ENCODE data around the gene PCDHGB4. TPM values are rescaled to one million over a fixed set of nuclear protein-coding genes. Genes with fewer than 3 reads are reported as not detected.
A peak's percentile ranks its signal among the peaks of the same experiment; 100 is the strongest.
"Not testable (repeated sequence)": the region's sequence is repeated elsewhere in the genome, so short reads cannot be mapped to it uniquely, and the experiment has no call there.

PCDHGB4 gene
- total RNA-seq, 1 donor from 2014 or later = 5.4 TPM

DNA sequence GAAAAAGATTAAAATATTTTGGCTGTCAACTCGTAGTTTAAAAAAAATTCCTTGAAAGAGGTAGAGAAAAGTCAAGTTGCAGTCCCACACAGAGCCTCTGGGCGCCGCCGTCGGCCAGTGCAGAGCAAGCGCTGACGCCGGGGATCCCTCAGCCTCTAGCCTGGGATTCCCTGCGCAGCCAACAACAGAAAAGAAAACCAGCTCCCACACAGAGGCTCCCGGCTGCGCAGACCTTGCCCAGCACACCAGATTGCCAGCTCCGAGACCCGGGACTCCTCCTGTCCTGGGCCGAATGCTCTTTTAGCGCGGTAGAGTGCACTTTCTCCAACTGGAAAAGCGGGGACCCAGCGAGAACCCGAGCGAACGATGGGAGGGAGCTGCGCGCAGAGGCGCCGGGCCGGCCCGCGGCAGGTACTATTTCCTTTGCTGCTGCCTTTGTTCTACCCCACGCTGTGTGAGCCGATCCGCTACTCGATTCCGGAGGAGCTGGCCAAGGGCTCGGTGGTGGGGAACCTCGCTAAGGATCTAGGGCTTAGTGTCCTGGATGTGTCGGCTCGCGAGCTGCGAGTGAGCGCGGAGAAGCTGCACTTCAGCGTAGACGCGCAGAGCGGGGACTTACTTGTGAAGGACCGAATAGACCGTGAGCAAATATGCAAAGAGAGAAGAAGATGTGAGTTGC lies 30.1 kb downstream of the PCDHGB4 start, which contains the start of gene PCDHGB7:
Gene PCDHGB7 (plus strand): TSS at position 184 of the 679 bp plus-strand sequence. CDS start 183 bp downstream, at position 367.
- intact Hi-C loops (cut with micrococcal nuclease) = loop anchor here (10.0 kb wide), 2 partner anchors 57 to 107 kb away; partner anchors contain the start of gene PCDHGC3
- ATAC-seq (peak; percentile 91), DNase-seq (peak; percentile 89)

GRCh38 chr5:141419074-141419880 lies 31.8 kb downstream of the PCDHGB4 start:
- DNase-seq (no peak), ATAC-seq (no peak)
- intact Hi-C loops (cut with micrococcal nuclease) = loop anchor here (10.0 kb wide), 2 partner anchors 56 to 106 kb away; partner anchors contain the start of gene PCDHGC3

DNA sequence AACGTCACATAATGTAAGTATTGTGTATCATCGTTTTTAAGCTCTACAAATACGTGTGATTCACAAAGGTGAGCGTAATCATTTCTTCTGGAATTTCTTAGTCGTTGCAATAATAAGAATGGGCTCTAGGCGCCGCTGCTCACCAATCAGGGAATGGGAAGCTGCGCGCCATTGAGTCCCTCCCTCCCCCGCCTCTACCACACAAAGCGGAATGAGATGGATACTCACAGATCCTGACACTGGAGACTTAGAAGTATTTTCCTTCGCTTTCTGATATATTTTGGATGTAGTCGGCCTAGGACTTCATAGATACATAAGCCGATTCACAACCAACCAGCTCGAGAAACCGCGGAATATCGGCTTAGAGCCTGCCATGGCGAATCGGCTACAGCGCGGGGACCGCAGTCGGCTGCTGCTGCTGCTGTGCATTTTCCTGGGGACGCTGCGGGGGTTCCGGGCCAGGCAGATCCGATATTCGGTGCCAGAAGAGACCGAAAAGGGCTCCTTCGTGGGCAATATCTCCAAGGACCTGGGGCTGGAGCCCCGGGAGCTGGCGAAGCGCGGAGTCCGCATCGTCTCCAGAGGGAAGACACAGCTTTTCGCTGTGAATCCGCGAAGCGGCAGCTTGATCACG lies 33.5 kb downstream of the PCDHGB4 start, which contains the start of gene PCDHGA11:
Gene PCDHGA11 (plus strand): TSS at position 197 of the 634 bp plus-strand sequence. CDS start 177 bp downstream, at position 374.
- intact Hi-C loops (cut with micrococcal nuclease) = no loop called here
- DNase-seq = no peak

DNA sequence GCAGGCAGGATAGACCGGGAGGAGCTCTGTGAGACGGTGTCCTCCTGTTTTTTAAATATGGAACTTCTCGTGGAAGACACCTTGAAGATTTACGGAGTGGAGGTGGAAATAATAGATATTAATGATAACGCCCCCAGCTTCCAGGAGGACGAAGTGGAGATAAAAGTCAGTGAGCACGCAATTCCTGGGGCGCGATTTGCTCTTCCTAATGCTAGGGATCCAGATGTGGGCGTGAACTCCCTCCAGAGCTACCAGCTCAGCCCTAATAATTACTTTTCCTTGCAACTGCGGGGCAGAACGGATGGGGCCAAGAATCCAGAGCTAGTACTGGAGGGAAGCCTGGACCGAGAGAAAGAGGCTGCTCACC lies 34.0 kb downstream of the PCDHGB4 start:
- DNase-seq = no peak
- no peak for ATAC-seq
- intact Hi-C loops (cut with micrococcal nuclease) = no loop called here

More for the DNA sequence above, 33.5 kb downstream of the PCDHGB4 start, which contains the start of gene PCDHGA11:
- ATAC-seq = peak; percentile 49

DNA sequence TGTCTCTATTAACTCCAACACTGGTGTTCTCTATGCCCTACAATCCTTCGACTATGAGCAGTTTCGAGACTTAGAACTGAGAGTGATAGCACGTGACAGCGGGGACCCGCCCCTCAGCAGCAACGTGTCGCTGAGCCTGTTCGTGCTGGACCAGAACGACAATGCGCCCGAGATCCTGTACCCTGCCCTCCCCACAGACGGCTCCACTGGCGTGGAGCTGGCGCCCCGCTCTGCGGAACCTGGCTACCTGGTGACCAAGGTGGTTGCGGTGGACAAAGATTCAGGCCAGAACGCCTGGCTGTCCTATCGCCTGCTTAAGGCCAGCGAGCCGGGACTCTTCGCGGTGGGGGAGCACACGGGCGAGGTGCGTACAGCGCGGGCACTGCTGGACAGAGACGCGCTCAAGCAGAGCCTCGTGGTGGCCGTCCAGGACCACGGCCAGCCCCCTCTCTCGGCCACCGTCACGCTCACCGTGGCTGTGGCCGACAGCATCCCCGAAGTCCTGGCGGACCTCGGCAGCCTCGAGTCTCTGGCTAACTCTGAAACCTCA lies 35.3 kb downstream of the PCDHGB4 start:
- ATAC-seq (no peak), DNase-seq (no peak)
- intact Hi-C loops (cut with micrococcal nuclease) = no loop called here

DNA sequence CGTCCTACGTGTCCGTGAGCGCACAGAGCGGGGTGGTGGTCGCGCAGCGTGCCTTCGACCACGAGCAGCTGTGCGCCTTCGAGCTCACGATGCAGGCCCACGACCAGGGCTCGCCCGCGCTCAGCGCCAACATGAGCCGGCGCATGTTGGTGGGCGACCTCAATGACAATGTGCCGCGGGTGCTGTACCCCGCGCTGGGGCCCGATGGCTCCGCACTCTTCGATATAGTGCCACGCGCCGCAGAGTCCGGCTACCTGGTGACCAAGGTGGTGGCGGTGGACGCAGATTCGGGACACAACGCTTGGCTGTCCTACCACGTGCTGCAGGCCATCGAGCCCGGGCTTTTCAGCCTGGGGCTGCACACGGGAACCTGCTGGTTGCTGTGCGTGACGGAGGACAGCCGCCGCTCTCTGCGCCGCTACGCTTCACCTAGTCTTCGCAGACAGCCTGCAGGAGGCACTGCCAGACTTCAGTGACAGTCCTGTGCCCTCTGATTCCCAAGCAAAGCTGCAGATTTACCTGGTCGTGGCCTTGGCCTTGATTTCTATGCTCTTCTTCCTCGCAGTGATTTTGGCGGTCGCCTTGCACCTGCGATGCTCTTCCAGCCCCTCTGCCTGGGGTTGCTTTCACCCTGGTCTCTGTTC lies 40.4 kb downstream of the PCDHGB4 start:
- intact Hi-C loops (cut with micrococcal nuclease) = no loop called here
- ATAC-seq (no peak), DNase-seq (no peak)

- DNase-seq = peak; percentile 65
- peak; percentile 93 for ATAC-seq
- intact Hi-C loops (cut with micrococcal nuclease) = no loop called here
These were observed 43.0 kb downstream of the PCDHGB4 start, which contains the start of gene PCDHGA12 for GRCh38 chr5:141430332-141431113. TSS of gene PCDHGA12 (plus strand) at chr5:141430507. CDS start at chr5:141430760, 253 bp downstream.

- DNase-seq (no peak), ATAC-seq (peak; percentile 40)
- intact Hi-C loops (cut with micrococcal nuclease) = no loop called here
These were observed 43.8 kb downstream of the PCDHGB4 start for GRCh38 chr5:141431286-141431685.

- intact Hi-C loops (cut with micrococcal nuclease); ATAC-seq; DNase-seq: not testable (repeated sequence)
These were observed 44.8 kb downstream of the PCDHGB4 start for GRCh38 chr5:141432308-141432707.

- DNase-seq; ATAC-seq; intact Hi-C loops (cut with micrococcal nuclease): not testable (repeated sequence)
These were observed 45.2 kb downstream of the PCDHGB4 start for GRCh38 chr5:141432726-141433125.

DNA sequence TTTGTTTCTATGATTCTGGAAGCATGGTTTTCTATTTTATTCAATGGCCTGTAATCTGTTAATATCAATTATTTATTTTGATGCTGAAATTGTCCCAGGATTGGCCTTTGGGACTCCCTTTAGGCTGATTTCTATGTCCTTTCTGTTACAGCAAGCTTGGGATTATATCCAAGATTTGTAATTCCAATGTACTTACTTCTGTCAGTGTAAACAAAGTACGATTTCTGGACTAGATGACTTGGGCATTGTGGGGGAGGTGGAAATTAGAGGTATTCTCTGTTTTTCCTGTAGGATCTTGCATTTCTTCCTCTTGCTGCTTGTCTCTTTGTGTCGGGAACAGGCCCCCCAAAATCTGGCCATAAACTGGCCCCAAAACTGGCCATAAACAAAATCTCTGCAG lies 46.5 kb downstream of the PCDHGB4 start:
- intact Hi-C loops (cut with micrococcal nuclease) = no loop called here
- DNase-seq (no peak), ATAC-seq (no peak)

GRCh38 chr5:141437221-141437620 lies 49.7 kb downstream of the PCDHGB4 start:
- no peak for DNase-seq
- intact Hi-C loops (cut with micrococcal nuclease) = no loop called here
- ATAC-seq = no peak

GRCh38 chr5:141439411-141440141 lies 52.1 kb downstream of the PCDHGB4 start:
- ATAC-seq (peak; percentile 63), DNase-seq (no peak)
- intact Hi-C loops (cut with micrococcal nuclease) = no loop called here

All from left ventricle myocardium superior (tissue), 1 donor.